GM12872 (cell line): Measurements from ENCODE around the gene MAD1L1.

Experiments
- TF ChIP-seq, protein P1 (sequence below): IDR thresholded peaks from 3 replicates; pipeline ENCODE4 v1.5.1; 2011; ENCODE audit warnings: low read depth, mild to moderate bottlenecking, low read length, moderate library complexity; ENCODE audit not compliant: insufficient read depth

Gene MAD1L1

DNA sequence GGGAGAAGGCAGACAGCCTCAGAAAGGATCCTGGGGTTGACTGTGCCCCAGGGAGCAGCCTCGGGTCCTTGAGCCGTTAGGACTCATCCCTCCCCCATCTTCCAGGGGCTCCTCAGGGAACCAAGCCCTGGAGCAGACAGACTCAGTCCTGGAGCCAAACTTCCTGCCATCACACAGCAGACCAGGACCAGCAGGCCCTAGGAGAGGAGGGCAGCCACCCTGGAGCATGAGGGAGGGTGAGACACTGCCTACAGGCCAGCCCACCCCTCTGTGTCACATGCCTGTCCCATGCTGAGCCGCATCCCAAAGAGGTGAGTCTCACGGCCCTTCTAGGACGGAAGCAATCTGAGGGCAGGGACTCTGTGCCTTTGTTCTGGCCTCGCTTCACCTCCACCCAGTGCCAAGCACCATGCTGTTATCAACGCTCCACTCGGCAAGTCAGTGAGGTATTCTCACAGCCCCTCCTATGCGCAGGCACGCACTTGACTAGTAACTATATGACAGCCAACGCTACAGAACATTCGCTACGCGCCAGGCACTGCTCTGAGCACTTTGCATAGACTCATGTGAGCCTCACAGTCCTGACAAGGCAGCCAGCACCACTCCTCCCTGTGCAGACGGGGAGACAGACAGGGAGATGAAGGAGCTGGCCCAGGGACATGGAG is 19.1 kb downstream of the MAD1L1 start:
- TF ChIP-seq, protein P1, sequence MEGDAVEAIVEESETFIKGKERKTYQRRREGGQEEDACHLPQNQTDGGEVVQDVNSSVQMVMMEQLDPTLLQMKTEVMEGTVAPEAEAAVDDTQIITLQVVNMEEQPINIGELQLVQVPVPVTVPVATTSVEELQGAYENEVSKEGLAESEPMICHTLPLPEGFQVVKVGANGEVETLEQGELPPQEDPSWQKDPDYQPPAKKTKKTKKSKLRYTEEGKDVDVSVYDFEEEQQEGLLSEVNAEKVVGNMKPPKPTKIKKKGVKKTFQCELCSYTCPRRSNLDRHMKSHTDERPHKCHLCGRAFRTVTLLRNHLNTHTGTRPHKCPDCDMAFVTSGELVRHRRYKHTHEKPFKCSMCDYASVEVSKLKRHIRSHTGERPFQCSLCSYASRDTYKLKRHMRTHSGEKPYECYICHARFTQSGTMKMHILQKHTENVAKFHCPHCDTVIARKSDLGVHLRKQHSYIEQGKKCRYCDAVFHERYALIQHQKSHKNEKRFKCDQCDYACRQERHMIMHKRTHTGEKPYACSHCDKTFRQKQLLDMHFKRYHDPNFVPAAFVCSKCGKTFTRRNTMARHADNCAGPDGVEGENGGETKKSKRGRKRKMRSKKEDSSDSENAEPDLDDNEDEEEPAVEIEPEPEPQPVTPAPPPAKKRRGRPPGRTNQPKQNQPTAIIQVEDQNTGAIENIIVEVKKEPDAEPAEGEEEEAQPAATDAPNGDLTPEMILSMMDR: no peak

DNA sequence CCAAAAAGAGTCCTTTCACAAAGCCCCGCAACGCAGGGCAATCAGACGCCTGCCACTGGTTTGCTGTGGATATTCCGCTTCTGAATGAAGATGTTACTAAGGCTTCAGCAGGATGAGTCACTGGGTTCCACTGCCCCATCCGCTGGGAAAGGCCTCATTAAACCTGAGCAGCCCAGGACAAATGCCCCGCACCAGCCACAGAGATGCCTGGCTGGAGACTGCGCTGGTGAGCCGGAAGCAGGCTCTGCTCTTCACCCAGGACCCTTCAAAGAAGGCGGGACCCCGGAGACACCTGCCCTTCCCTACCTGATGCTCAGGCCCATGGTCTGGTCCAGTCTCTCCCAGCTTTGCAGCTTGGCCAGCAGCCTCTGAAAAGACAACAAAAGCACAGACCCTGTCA is 19.8 kb downstream of the MAD1L1 start:
- TF ChIP-seq, protein P1: no peak

DNA sequence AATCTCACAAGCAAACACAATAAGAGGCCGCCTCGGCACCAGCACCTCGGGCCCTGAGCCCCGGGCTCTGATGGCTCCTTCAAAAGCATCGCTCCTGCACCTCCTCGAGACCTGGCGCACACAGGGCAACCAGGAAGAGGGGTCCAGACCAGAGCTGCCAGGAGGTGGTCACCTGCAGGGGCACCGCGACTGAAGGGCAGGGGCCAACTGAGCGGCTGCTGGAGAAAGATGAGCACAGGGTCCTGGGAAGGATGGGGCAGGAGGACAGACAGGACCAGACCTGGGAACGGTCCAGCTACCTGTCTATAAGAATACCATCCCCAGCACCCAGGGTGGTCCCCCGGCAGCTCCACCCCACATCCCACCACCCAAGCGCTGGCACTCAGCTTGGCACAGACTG is 20.8 kb downstream of the MAD1L1 start:
- TF ChIP-seq, protein P1: no peak

DNA sequence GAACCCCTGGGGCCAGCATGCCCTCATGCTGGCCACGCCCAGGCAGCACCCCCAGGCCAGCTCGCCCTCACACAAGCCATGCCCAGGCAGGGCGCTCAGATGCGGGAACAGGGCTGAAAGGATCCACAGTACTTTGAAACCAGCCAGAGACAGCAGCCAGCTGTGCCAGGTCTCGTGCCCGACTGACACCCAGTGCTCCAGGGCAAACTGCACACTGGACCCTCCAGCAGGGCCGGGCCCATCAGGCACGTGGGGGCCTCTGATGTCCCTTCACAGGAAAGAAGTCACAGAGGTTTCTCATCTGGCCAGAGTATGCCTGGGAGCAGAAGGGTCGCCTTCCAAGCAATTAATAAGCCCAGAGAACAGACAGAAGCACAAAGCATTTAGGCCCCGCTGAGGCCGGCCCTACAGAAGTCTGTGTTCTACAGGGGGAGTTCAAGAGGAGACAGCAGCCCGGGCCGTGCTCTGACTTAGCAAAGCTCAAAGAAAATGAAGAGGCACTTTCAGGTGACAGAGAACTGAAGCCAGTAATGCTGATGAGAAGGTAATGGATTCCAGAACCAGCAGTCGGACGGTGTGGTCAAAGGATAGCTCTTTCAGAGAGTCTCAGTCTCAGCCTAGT is 21.4 kb downstream of the MAD1L1 start:
- TF ChIP-seq, protein P1: no peak

DNA sequence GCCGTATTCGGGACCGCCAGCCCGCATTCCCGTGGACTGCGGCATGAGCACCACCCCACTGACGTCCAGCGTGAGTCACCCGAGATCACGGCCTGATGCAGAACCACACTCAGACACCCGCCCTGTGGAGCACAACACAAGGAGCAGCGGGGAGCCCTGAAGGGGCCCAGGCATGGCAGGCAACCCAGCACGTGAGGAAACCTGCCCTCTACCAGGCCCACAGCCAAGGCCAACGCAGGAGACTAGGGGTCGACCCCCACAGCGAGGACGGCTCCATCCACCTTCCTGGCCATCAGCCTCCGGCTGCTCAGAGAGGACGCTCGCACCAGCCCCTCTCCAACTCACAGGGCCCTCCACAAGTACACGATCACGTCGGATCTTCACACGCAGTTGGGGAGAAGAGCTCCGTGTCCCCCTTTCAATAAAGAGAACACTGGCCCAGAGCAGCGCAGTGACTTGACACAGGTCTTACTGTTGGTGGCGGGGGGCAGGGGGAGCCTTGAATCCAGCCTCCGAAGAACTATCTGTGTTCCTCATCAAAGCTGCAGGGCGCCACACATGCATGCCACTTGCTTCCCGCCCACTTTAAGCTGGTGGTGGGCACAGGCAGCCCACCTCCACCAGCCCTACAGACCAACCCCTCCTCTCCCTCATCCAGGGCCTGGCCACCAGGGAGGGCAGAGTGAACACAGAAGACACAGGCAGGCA is 22.0 kb downstream of the MAD1L1 start:
- TF ChIP-seq, protein P1: no peak

DNA sequence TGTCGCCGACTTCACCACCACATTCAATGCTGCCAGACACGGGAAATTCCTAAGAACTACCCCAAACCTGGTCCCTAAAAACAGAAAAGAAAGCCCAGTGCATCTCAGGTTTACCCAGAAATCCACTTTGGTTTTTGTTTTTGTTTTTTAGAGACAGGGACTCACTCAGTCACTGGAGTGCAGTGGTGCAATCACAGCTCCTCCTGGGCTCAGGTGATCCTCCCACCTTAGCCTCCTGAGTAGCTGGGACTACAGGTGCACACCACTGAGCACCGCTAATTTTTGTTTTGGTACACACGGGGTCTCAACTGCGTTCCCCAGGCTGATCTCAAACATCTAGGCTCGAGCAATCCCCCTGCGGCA is 22.8 kb downstream of the MAD1L1 start:
- TF ChIP-seq, protein P1: no peak

DNA sequence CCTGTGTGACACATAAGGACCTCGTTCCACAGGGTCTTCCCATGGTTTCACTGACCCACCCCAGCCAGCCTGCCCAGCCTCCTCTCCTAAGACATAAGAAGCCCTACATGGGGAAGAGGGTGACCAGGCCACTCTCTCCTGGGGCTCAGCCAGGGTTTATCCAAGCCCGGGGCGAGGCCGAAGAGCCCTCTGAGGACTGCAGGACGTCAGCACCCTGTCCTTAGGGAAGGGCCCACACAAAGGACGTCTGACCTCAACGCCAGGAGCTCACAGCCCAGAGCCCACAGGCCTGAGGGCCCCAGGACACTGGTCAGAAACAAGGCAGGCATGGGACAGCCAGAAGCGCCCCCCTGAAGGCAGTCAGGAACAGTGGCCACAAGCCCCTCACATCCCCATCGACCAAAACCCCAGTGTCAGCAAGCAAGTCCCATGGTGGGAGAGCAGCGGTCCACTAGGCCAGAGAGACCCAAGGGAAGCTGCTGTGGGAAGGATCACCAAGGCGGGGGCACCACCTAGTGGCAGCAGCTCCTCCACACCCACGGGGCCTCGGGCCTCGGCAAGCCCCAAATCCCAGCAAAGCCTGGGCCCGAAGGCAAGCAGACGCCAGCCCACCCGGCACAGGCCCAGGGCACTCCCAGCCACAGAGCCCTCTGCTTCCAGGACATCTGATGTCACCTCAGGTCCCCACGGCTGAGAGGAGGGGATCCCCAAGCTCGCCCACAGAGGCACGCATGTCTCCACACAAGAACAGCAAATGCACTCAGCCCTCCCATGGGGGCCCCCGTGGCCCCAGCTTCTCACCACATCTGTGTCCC is 23.4 kb downstream of the MAD1L1 start:
- TF ChIP-seq, protein P1: peak; percentile 84
